Lung (tissue), 12 donors: ENCODE measurements around the gene CTTNBP2NL. TPM values are rescaled to one million over a fixed set of nuclear protein-coding genes. Genes with fewer than 3 reads are reported as not detected.

Experiments
- ATAC-seq: fragments of 200-7000 bp; cut with Tn5 transposase; one replicate; pipeline ENCODE4 v1.9.1; 2020; ENCODE audit warnings: moderate number of reproducible peaks; ENCODE audit not compliant: insufficient read depth, low FRiP score
- DNase-seq, 3 donors: peaks; one replicate each; pipeline ENCODE4 v3.0.0-alpha.2; 2013 to 2017
- H3K27ac ChIP-seq, 2 donors: one replicate each; pipeline ENCODE4 v1.5.1; 2013; ENCODE audit warnings: mild to moderate bottlenecking in 2 of 2, moderate library complexity in 2 of 2, control low read depth in 1 of 2, inconsistent platforms in 1 of 2, low read depth in 1 of 2, low read length in 1 of 2
- H3K27me3 ChIP-seq, 3 donors: one replicate each; pipeline ENCODE4 v1.5.1; 2013; ENCODE audit warnings: low read length in 2 of 3; ENCODE audit not compliant: control insufficient read depth in 3 of 3, insufficient read depth in 3 of 3
- H3K36me3 ChIP-seq, 4 donors: one replicate each; pipeline ENCODE4 v1.5.1; 2013; ENCODE audit warnings: low read length in 4 of 4, mild to moderate bottlenecking in 1 of 4, moderate library complexity in 1 of 4; ENCODE audit not compliant: control insufficient read depth in 4 of 4, insufficient read depth in 4 of 4
- H3K4me1 ChIP-seq, 5 donors: one replicate each; pipeline ENCODE4 v1.5.1; 2013; ENCODE audit warnings: low read length in 5 of 5, mild to moderate bottlenecking in 2 of 5, moderate library complexity in 1 of 5; ENCODE audit not compliant: control insufficient read depth in 5 of 5, insufficient read depth in 5 of 5
- H3K4me3 ChIP-seq: one replicate; pipeline ENCODE4 v1.5.1; 2013; ENCODE audit warnings: mild to moderate bottlenecking, control low read depth, moderate library complexity
- H3K9ac ChIP-seq, 2 donors: one replicate each; pipeline ENCODE4 v1.5.1; 2013; ENCODE audit warnings: low read length in 2 of 2, control low read depth in 1 of 2; ENCODE audit not compliant: insufficient read depth in 1 of 2
- H3K9me3 ChIP-seq, 4 donors: one replicate each; pipeline ENCODE4 v1.5.1; 2013; ENCODE audit warnings: low read length in 3 of 4, mild to moderate bottlenecking in 1 of 4, moderate library complexity in 1 of 4; ENCODE audit not compliant: control insufficient read depth in 4 of 4, insufficient read depth in 3 of 4
- CTCF ChIP-seq: IDR thresholded peaks from 2 replicates; pipeline ENCODE4 v1.5.1; 2012; ENCODE audit warnings: mild to moderate bottlenecking; ENCODE audit errors: control extremely low read depth, extremely low read depth
- WGBS, 2 donors: extraction: QIAGEN DNeasy Blood & Tissue Kit; methylation state at CpG; one replicate each; pipeline ENCODE4 v1.1.7; 2013; 5-methylcytosine and 5-hydroxymethylcytosine counted together
- polyA plus RNA-seq, 2 donors: library from polyadenylated mRNA; stranded (reverse); fragments of 200-250 nt; gene quantifications; one replicate each; pipeline ENCODE4 v1.2.1, GENCODE V29; 2013
- total RNA-seq, 2 donors: library from RNA; depleted of rRNA in 1 of 2; stranded (reverse); fragments of >200 nt in 1 of 2; gene quantifications; one replicate each; pipeline ENCODE4 v1.2.1, GENCODE V29; 2014 to 2021
- donor health status: control.
- donor health status: control.
- donor health status: Bipolar disorder and iron deficiency.
- donor health status: healthy.
- donor health status: DM: yes; HTN: yes; CAD: no.

CTTNBP2NL gene
- total and polyA plus RNA-seq, 4 donors, result 9.0 to 38.5 (median 17.0) TPM

GRCh38 chr1:112358798-112359408 lies 37.1 kb upstream of the CTTNBP2NL start:
- no peak overlapping the region for H3K4me3 ChIP-seq
- peaks cover 0 to 2% (median 0%) of the 10 kb centered on the region in 5 donors for H3K4me1 ChIP-seq
- TF ChIP-seq CTCF, result peak; percentile 62
- peak overlapping the region in 1 of 2 donors; percentile 90 for H3K27ac ChIP-seq
- no peak overlapping the region for H3K9ac ChIP-seq
- ATAC-seq, result peak; percentile 62
- no peaks in the 10 kb centered on the region for H3K36me3 ChIP-seq
- H3K27me3 ChIP-seq, result peaks cover 0 to 7% (median 0%) of the 10 kb centered on the region in 3 donors
- peak; percentile 29 to 38 (median 31) for DNase-seq
- 37 to 43% methylated on average over 7 of the region's 7 CpGs for WGBS, 2 donors
- peaks cover 0 to 2% (median 0%) of the 10 kb centered on the region in 4 donors for H3K9me3 ChIP-seq

GRCh38 chr1:112359961-112360767 lies 35.9 kb upstream of the CTTNBP2NL start:
- ATAC-seq (peak; percentile 79), DNase-seq (peak; percentile 20 to 33 (median 30))
- Histone ChIP-seq H3K9ac (no peak overlapping the region), H3K36me3 (no peaks in the 10 kb centered on the region), H3K4me1 (peaks cover 0 to 2% (median 0%) of the 10 kb centered on the region in 5 donors), H3K9me3 (peaks cover 0 to 2% (median 0%) of the 10 kb centered on the region in 4 donors), H3K27me3 (peaks cover 0 to 7% (median 0%) of the 10 kb centered on the region in 3 donors), H3K27ac (peak overlapping the region in 1 of 2 donors; percentile 90), H3K4me3 (no peak overlapping the region)
- no peak for TF ChIP-seq CTCF
- 33 to 52% methylated on average over 11 of the region's 11 CpGs for WGBS, 2 donors

- DNase-seq (no peak), ATAC-seq (no peak)
- Histone ChIP-seq H3K4me1 (peaks cover 0 to 2% (median 0%) of the 10 kb centered on the region in 5 donors), H3K27me3 (peaks cover 0 to 7% (median 0%) of the 10 kb centered on the region in 3 donors), H3K9ac (no peak overlapping the region), H3K36me3 (no peaks in the 10 kb centered on the region), H3K27ac (no peak overlapping the region), H3K4me3 (no peak overlapping the region), H3K9me3 (no peaks in the 10 kb centered on the region)
- WGBS, 2 donors, result 32 to 77% methylated on average over 2 of the region's 2 CpGs
- TF ChIP-seq CTCF, result no peak
Measured at GRCh38 chr1:112363636-112364035, 32.4 kb upstream of the CTTNBP2NL start.
